ENCODE data around the gene HNRNPUL1.

Gene HNRNPUL1

DNA sequence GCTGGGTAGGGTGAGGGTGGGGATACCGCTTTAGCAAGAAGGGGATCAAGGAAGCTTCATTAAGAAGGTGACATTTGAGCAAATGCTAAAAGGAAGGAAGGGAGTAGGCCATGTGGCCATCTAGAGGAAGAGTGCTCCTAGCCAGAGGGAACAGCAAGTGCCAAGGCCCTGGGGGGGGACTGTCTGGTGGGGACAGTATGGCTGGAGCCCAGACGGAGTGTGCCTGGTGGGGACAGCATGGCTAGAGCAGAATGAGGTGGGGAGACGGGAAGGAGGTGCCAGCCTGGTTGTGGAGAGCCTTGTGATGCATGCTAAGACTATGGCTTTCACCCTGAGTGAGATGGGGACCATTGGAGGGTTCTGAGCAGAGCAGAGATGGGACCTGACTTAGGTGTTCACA lies 91.6 kb downstream of the HNRNPUL1 start:
- no peak for DNase-seq
- H3K79me2 ChIP-seq (ENCODE audit: low read length): peaks cover 3% of the 10 kb centered on the region; the same call in 1 of the 2 replicates
- no peaks in the 10 kb centered on the region for H4K20me1 ChIP-seq (ENCODE audit: insufficient read depth, low read length)
- H3K9me2 ChIP-seq (replicated peaks; ENCODE audit: insufficient read depth, low read length): no peaks in the 10 kb centered on the region
- no peak overlapping the region for H3K4me2 ChIP-seq (ENCODE audit: low read depth, low read length)
- TF ChIP-seq CTCF (IDR thresholded peaks at IDR 0.05; ENCODE audit: low read length): no peak
- no peak for TF ChIP-seq EZH2 (optimal IDR thresholded peaks at IDR 0.05; ENCODE audit: low read depth, low read length)
- TF ChIP-seq EZH2phosphoT487 (IDR thresholded peaks at IDR 0.05; ENCODE audit: low read length): no peak
- H3K36me3 ChIP-seq (replicated peaks; ENCODE audit: insufficient read depth, low read length): no peaks in the 10 kb centered on the region
- H3F3A ChIP-seq (ENCODE audit: insufficient read depth, low read length): peaks cover 6% of the 10 kb centered on the region; the same call in 1 of the 2 replicates
- H3K4me3 ChIP-seq (ENCODE audit: low read length): no peak overlapping the region
- no peak overlapping the region for H3K9ac ChIP-seq (ENCODE audit: low read length)
- H2AFZ ChIP-seq (ENCODE audit: low read length): no peak overlapping the region
- H3K4me1 ChIP-seq (ENCODE audit: low read length): peaks cover 4% of the 10 kb centered on the region; the same call in 1 of the 2 replicates
- no peaks in the 10 kb centered on the region for H3K27me3 ChIP-seq (replicated peaks; ENCODE audit: insufficient read depth, low read length)
- H3K27ac ChIP-seq (ENCODE audit: low read length): no peak overlapping the region
- no peaks in the 10 kb centered on the region for H3K9me3 ChIP-seq (replicated peaks; ENCODE audit: insufficient read depth, low read length)

DNA sequence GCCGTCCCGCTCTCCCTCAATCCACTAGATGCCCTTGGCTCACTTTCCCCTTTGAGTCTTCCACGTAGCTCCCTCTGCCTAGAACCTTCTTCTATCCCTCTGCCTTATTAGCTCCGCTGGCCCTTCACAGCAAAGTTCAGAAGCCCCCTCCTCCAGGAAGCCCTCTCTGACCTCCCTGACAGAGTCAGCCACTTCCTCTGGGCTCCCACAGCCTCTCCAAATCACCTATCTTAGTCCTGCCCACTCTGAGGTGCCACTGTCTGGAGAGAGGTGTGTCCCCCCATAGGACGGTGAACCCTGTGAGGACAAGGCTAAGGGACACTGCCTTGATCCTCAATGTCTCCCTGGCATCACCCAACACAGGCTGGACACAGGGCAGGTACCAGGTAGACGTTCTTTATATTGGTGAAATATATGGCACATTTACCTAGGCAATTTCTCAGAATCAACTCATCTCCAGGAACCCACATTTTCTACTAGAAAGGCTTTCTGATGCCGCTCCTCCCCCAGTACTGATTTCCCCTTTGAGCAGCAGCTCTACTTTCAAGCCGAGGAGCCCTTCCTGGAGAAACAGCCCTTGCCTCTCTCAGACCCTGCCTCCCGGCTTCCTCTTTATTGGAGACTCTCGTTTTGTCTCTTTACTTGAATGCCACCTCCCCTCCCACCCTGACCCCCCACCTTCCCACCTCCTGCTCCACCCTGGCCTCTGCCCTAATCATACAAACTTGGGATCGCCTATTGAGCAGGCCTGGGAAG lies 93.0 kb downstream of the HNRNPUL1 start:
- Histone ChIP-seq H3K4me2 (ENCODE audit: low read depth, low read length) (no peak overlapping the region), H2AFZ (ENCODE audit: low read length) (no peak overlapping the region), H3K79me2 (ENCODE audit: low read length) (peaks cover 3% of the 10 kb centered on the region; the same call in 1 of the 2 replicates), H4K20me1 (ENCODE audit: insufficient read depth, low read length) (no peaks in the 10 kb centered on the region), H3K27ac (ENCODE audit: low read length) (no peak overlapping the region), H3K4me3 (ENCODE audit: low read length) (no peak overlapping the region), H3K9me2 (replicated peaks; ENCODE audit: insufficient read depth, low read length) (no peaks in the 10 kb centered on the region), H3K36me3 (replicated peaks; ENCODE audit: insufficient read depth, low read length) (no peaks in the 10 kb centered on the region), H3K4me1 (ENCODE audit: low read length) (no peaks in the 10 kb centered on the region), H3K9ac (ENCODE audit: low read length) (no peak overlapping the region), H3K27me3 (replicated peaks; ENCODE audit: insufficient read depth, low read length) (no peaks in the 10 kb centered on the region), H3F3A (ENCODE audit: insufficient read depth, low read length) (peaks cover 6% of the 10 kb centered on the region; the same call in 1 of the 2 replicates), H3K9me3 (replicated peaks; ENCODE audit: insufficient read depth, low read length) (no peaks in the 10 kb centered on the region)
- no peak for TF ChIP-seq EZH2phosphoT487 (IDR thresholded peaks at IDR 0.05; ENCODE audit: low read length)
- TF ChIP-seq CTCF (IDR thresholded peaks at IDR 0.05; ENCODE audit: low read length): no peak
- TF ChIP-seq EZH2 (optimal IDR thresholded peaks at IDR 0.05; ENCODE audit: low read depth, low read length): no peak
- DNase-seq: no peak

Data from MM.1S (cell line).